Measurements from ENCODE around the gene FOXJ2.

The FOXJ2 gene

GRCh38 chr12:8035440-8036010, 3.0 kb downstream of the FOXJ2 start:
- CTCF ChIA-PET: interaction anchor here (3.0 to 5.6 kb wide), 3 partner anchors 9 to 102 kb away, joined by 13 to 66 read pairs (median 18); no protein-coding TSS in a partner anchor
- no peak overlapping the region for H3K4me3 ChIP-seq (ENCODE audit: low read depth, low read length)
- no peak for TF ChIP-seq CTCF (IDR thresholded peaks at IDR 0.05; ENCODE audit: insufficient read depth, low read length, missing control alignments)
- DNase-seq (ENCODE audit: low read depth, low spot score): no peak
- POLR2A ChIA-PET: no interaction called here

- no peak overlapping the region for H3K4me3 ChIP-seq (ENCODE audit: low read depth, low read length)
- no peak for TF ChIP-seq CTCF (IDR thresholded peaks at IDR 0.05; ENCODE audit: insufficient read depth, low read length, missing control alignments)
- ChIA-PET POLR2A (no interaction called here), CTCF (interaction anchor here (3.0 to 5.6 kb wide), 3 partner anchors 8 to 103 kb away, joined by 13 to 66 read pairs (median 18); no protein-coding TSS in a partner anchor)
- no peak for DNase-seq (ENCODE audit: low read depth, low spot score)
These were observed 3.8 kb downstream of the FOXJ2 start for GRCh38 chr12:8036346-8036745.

DNA sequence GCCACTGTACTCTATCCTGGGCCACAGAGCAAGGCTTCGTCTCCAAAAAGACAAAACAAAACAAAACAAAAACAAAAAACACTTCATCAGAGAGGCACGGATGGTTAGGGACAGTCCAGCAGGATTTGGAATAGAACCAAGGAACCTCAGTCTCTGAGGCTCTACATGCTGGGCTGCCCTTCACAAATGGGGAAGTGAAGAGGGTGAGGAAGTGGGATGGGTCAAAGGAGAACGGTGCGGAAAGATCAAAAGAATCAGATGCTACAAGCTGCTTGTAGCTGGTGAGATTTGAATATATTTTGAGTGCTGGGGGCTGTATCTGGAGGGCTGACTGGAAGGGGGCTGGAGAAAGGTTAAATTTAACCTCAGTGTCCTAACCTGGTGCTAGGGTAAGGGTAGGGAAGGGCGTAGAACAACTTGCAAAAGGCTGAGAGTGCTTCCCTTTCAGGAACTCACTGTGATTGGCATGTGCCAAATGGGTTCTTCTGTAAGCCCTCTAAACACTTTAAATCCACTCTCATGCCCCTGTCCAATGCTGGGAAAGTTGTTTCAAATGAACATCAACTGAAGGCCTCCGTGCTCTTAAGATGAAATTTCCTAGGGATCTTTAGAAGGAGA, 4.6 kb downstream of the FOXJ2 start:
- no peak for DNase-seq (ENCODE audit: low read depth, low spot score)
- CTCF ChIA-PET: interaction anchor here (1.7 to 5.6 kb wide), 4 partner anchors 8 to 41 kb away, joined by 8 to 66 read pairs (median 16); no protein-coding TSS in a partner anchor

GRCh38 chr12:8037947-8038346, 5.4 kb downstream of the FOXJ2 start:
- no peak for TF ChIP-seq CTCF (IDR thresholded peaks at IDR 0.05; ENCODE audit: insufficient read depth, low read length, missing control alignments)
- CTCF ChIA-PET: interaction anchor here (0.6 to 2.7 kb wide), 9 partner anchors 8 to 194 kb away, joined by 3 to 20 read pairs (median 5); no protein-coding TSS in a partner anchor
- POLR2A ChIA-PET: interaction anchor here (1.0 kb wide), 1 partner anchor 105 kb away, joined by 4 read pairs; no protein-coding TSS in a partner anchor
- DNase-seq (ENCODE audit: low read depth, low spot score): no peak
- no peak overlapping the region for H3K4me3 ChIP-seq (ENCODE audit: low read depth, low read length)

More for the DNA sequence above, 4.6 kb downstream of the FOXJ2 start:
- no peak overlapping the region for H3K4me3 ChIP-seq (ENCODE audit: low read depth, low read length)
- POLR2A ChIA-PET: no interaction called here
- TF ChIP-seq CTCF (IDR thresholded peaks at IDR 0.05; ENCODE audit: insufficient read depth, low read length, missing control alignments): no peak

- no peak for TF ChIP-seq CTCF (IDR thresholded peaks at IDR 0.05; ENCODE audit: insufficient read depth, low read length, missing control alignments)
- DNase-seq (ENCODE audit: low read depth, low spot score): no peak
- ChIA-PET CTCF (interaction anchor here (0.6 to 2.7 kb wide), 10 partner anchors 8 to 199 kb away, joined by 3 to 20 read pairs (median 5); no protein-coding TSS in a partner anchor), POLR2A (interaction anchor here (0.5 to 1.2 kb wide), 4 partner anchors 12 to 120 kb away, joined by 3 to 5 read pairs (median 4); partner anchors contain the start of gene SLC2A3)
- peak overlapping the region; percentile 45 for H3K4me3 ChIP-seq (ENCODE audit: low read depth, low read length)
These were observed 6.2 kb downstream of the FOXJ2 start for GRCh38 chr12:8038659-8039114.

DNA sequence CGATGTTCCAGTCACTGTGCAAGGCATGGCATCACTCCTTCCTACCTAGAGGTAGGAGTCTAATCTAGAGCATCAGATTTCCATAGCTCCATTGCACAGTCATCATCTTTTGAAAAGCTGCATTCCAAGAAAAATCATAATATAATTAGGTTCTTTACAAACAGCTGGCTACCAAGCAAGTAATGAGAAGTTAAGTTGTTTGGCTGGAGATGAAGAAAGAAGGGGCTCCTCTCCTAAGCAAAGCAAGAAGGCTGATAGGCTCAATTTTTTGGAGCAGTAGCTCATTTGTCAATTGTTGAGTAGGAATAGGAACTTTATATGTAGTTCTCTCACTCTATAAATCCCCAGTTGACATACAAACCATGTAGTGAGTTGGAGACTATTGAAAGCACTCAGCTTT, 8.3 kb downstream of the FOXJ2 start:
- TF ChIP-seq CTCF (IDR thresholded peaks at IDR 0.05; ENCODE audit: insufficient read depth, low read length, missing control alignments): no peak
- CTCF ChIA-PET: interaction anchor here (0.7 to 1.2 kb wide), 2 partner anchors 37 to 197 kb away, joined by 3 read pairs; no protein-coding TSS in a partner anchor
- H3K4me3 ChIP-seq (ENCODE audit: low read depth, low read length): no peak overlapping the region
- DNase-seq (ENCODE audit: low read depth, low spot score): no peak
- POLR2A ChIA-PET: interaction anchor here (0.9 to 1.1 kb wide), 2 partner anchors 37 to 105 kb away, joined by 3 read pairs; partner anchors contain the start of gene SLC2A3
